Upper lobe of left lung (tissue), 4 donors: ENCODE results near the gene EFCAB10.
"Not testable (repeated sequence)": the region's sequence is repeated elsewhere in the genome, so short reads cannot be mapped to it uniquely, and the experiment has no call there.

Source experiments
- POLR2A ChIP-seq, 4 donors: fragments of 450-650 bp; IDR thresholded peaks; one replicate each; pipeline ENCODE4 v1.5.1; 2016 to 2017; ENCODE audit warnings: antibody characterized with exemption in 4 of 4, mild to moderate bottlenecking in 2 of 4
- POLR2AphosphoS5 ChIP-seq, 2 donors: sonication (generic); formaldehyde crosslinking; IDR thresholded peaks; one replicate each; pipeline ENCODE4 v1.5.1; 2017; ENCODE audit warnings: antibody characterized with exemption in 2 of 2
- TF ChIP-seq, protein P1 (sequence below), 6 experiments: fragments of 450-650 bp in 4 of 6; fragments of 200-600 bp in 2 of 6; sonication (generic) in 2 of 6; IDR thresholded peaks; one replicate each; pipeline ENCODE4 v1.5.1; 2016 to 2019; ENCODE audit warnings: antibody characterized with exemption in 6 of 6

DNA sequence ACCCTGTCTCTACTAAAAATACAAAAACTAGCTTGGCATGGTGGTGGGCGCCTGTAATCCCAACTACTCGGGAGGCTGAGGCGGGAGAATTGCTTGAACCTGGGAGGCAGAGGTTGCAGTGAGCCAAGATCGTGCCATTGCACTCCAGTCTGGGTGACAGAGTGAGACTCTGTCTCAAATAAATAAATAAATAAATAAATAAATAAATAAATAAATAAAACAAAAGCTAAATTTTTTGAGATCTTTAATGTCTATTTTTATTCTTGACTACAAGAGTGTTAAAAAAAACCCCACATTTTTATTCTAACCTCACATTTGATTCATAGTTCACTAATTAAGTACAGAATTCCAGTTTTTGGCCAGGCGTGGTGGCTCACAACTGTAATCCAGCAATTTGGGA is 53.6 kb downstream of the EFCAB10 start:
- TF ChIP-seq, protein P1, sequence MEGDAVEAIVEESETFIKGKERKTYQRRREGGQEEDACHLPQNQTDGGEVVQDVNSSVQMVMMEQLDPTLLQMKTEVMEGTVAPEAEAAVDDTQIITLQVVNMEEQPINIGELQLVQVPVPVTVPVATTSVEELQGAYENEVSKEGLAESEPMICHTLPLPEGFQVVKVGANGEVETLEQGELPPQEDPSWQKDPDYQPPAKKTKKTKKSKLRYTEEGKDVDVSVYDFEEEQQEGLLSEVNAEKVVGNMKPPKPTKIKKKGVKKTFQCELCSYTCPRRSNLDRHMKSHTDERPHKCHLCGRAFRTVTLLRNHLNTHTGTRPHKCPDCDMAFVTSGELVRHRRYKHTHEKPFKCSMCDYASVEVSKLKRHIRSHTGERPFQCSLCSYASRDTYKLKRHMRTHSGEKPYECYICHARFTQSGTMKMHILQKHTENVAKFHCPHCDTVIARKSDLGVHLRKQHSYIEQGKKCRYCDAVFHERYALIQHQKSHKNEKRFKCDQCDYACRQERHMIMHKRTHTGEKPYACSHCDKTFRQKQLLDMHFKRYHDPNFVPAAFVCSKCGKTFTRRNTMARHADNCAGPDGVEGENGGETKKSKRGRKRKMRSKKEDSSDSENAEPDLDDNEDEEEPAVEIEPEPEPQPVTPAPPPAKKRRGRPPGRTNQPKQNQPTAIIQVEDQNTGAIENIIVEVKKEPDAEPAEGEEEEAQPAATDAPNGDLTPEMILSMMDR (IDR thresholded peaks at IDR 0.05), result not testable (repeated sequence)
- TF ChIP-seq POLR2AphosphoS5, POLR2A (IDR thresholded peaks at IDR 0.05): not testable (repeated sequence)
